Thyroid gland (tissue), 4 donors: ENCODE results near the gene EEFSEC. TPM values are rescaled to one million over a fixed set of nuclear protein-coding genes. Genes with fewer than 3 reads are reported as not detected.

ENCODE experiments used
- DNase-seq, 2 donors: peaks; one replicate each; pipeline ENCODE4 v3.0.0-alpha.2; 2019
- H3K27ac ChIP-seq, 3 donors: fragments of 200-600 bp; sonication (generic); 1 replicate in 2 of 3; 2 replicates in 1 of 3; pipeline ENCODE4 v1.5.1; 2016 to 2019; ENCODE audit warnings: mild to moderate bottlenecking in 1 of 3, moderate library complexity in 1 of 3
- H3K27me3 ChIP-seq: fragments of 200-600 bp; sonication (generic); one replicate; pipeline ENCODE4 v1.5.1; 2019
- H3K36me3 ChIP-seq, 2 donors: fragments of 200-600 bp; sonication (generic); one replicate each; pipeline ENCODE4 v1.5.1; 2016 to 2019
- H3K4me1 ChIP-seq, 2 donors: fragments of 200-600 bp; sonication (generic); one replicate each; pipeline ENCODE4 v1.5.1; 2017 to 2019
- H3K4me3 ChIP-seq, 3 donors: fragments of 200-600 bp; sonication (generic); replicated peaks in 1 of 3; 1 replicate in 2 of 3; 2 replicates in 1 of 3; pipeline ENCODE4 v1.5.1; 2016; ENCODE audit warnings: mild to moderate bottlenecking in 1 of 3
- H3K9me3 ChIP-seq: fragments of 200-600 bp; sonication (generic); one replicate; pipeline ENCODE4 v1.5.1; 2017
- POLR2A ChIP-seq, 2 donors: fragments of 450-650 bp; IDR thresholded peaks; one replicate each; pipeline ENCODE4 v1.6.1; 2017; ENCODE audit warnings: antibody characterized with exemption in 2 of 2, mild to moderate bottlenecking in 2 of 2, moderate library complexity in 1 of 2
- WGBS, 2 donors: methylation state at CpG; one replicate each; pipeline ENCODE4 v1.1.5; 2017; 5-methylcytosine and 5-hydroxymethylcytosine counted together
- intact Hi-C: fragments of 100-400 bp; cut with DNase I; formaldehyde crosslinking; loops from one replicate; pipeline ENCODE4 v1.15.1; 2023
- total RNA-seq, 4 donors: library from RNA; depleted of rRNA; stranded (reverse); fragments of >200 nt; gene quantifications; one replicate each; pipeline ENCODE4 v1.2.3, GENCODE V29; 2016
- TF ChIP-seq, protein P1 (sequence below), 6 experiments: fragments of 200-600 bp in 3 of 6; fragments of 450-650 bp in 3 of 6; sonication (generic) in 3 of 6; IDR thresholded peaks; one replicate each; pipeline ENCODE4 v1.5.1; 2016 to 2019; ENCODE audit warnings: antibody characterized with exemption in 6 of 6, mild to moderate bottlenecking in 2 of 6, inconsistent platforms in 1 of 6, moderate library complexity in 1 of 6

Gene EEFSEC
- total RNA-seq, 4 donors from 2014 or later, result 13.3 to 26.6 (median 21.7) TPM

DNA sequence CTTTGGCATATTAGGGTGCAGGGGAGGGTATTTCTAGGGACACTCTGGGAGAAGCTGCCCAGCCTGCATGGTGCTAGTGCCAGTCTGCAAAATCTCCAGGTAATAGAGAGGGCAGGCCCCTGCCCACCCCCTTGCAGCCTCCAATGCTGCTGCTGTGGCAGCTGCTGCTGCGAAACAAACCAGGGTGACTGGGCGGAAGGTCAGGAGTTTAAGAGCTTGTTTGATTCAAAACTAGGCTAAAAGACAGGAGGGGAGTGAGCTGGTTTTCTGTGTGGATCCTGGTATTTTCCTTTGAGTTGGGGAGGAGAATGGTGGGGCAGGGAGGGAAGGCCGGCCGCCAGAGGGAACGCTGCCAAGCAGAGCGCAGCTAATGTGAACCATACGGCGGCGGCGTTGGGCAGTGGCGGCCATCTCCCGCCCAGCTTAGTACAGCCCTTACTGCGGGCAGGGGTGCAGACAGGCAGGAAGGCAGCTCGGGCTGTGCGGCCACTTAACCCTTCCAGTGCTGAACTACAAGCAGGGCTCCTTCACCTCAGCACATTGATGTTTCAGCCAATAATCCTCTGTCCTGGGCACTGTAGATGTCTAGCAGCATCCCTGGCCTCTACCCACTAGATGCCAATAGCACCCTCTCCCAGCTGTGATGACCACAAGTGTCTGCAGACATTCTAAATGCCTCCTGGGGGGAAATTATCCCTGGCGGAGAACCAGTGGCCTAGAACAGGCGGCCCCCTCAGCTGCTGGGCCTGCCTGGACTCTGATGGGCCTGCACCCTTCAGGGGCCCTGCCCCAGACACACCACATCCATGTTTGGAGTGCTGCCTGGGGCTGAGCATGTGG, 125.7 kb downstream of the EEFSEC start:
- WGBS, 2 donors, result 23 to 37% methylated on average over 15 to 17 of the region's 17 CpGs
- intact Hi-C loops, result no loop called here
- no peaks in the 10 kb centered on the region for H3K9me3 ChIP-seq
- H3K4me1 ChIP-seq, result peaks cover 58 to 75% of the 10 kb centered on the region in 2 donors
- peak overlapping the region; percentile 9 to 52 (median 45) for H3K27ac ChIP-seq
- TF ChIP-seq POLR2A (IDR thresholded peaks at IDR 0.05), result no peak
- TF ChIP-seq, protein P1, sequence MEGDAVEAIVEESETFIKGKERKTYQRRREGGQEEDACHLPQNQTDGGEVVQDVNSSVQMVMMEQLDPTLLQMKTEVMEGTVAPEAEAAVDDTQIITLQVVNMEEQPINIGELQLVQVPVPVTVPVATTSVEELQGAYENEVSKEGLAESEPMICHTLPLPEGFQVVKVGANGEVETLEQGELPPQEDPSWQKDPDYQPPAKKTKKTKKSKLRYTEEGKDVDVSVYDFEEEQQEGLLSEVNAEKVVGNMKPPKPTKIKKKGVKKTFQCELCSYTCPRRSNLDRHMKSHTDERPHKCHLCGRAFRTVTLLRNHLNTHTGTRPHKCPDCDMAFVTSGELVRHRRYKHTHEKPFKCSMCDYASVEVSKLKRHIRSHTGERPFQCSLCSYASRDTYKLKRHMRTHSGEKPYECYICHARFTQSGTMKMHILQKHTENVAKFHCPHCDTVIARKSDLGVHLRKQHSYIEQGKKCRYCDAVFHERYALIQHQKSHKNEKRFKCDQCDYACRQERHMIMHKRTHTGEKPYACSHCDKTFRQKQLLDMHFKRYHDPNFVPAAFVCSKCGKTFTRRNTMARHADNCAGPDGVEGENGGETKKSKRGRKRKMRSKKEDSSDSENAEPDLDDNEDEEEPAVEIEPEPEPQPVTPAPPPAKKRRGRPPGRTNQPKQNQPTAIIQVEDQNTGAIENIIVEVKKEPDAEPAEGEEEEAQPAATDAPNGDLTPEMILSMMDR (IDR thresholded peaks at IDR 0.05), result no peak
- no peaks in the 10 kb centered on the region for H3K36me3 ChIP-seq
- DNase-seq, result peak; percentile 79 to 85
- H3K4me3 ChIP-seq, result no peak overlapping the region
- no peaks in the 10 kb centered on the region for H3K27me3 ChIP-seq

DNA sequence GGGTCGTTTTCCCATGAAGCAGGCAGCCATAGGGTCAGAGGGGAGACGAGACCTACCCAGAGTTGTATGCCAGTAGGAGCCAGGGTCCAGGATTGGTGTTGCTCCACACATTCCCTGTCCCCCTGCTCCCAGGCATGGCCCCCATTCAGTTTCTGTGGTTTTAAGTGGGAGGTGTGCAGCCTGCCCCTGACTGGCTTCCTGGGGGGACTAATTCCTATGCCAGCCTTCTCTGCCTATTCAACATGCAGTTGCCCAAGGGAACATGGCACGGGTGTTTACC, 126.3 kb downstream of the EEFSEC start:
- no peaks in the 10 kb centered on the region for H3K27me3 ChIP-seq
- no peak for TF ChIP-seq POLR2A (IDR thresholded peaks at IDR 0.05)
- TF ChIP-seq, protein P1 (IDR thresholded peaks at IDR 0.05), result no peak
- H3K36me3 ChIP-seq, result no peaks in the 10 kb centered on the region
- H3K4me3 ChIP-seq, result no peak overlapping the region
- peaks cover 58 to 75% of the 10 kb centered on the region in 2 donors for H3K4me1 ChIP-seq
- DNase-seq, result no peak
- intact Hi-C loops, result no loop called here
- H3K27ac ChIP-seq, result no peak overlapping the region
- 71 to 100% methylated on average over 2 to 3 of the region's 3 CpGs for WGBS, 2 donors
- no peaks in the 10 kb centered on the region for H3K9me3 ChIP-seq

DNA sequence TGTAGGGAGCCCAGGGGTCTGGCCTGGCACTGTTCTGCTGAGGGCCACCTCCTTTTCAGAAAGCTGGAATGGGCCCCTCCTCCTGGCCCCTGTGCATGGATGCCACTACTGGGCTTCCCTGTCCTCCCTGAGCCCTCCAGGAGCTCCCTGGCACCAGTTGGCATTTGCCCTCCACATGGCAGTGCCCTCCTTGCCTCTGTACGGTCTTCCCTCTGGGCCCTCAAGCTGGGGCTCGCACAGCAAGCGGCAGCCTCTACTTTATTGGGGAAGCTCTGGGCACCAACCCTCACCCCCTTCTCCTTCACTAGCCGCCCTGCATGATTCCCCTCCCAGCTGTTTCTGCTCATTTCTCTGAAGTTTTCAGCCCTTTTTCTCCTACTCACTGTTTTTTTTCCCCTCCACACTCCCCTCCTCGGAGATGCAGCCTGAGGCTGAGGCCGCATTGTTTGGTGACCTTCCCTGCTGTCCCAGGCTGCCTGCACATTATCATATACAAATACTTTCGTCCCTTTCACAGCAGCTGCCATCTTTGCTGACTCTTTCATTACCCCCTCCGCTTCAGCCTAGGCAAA, 127.3 kb downstream of the EEFSEC start:
- Histone ChIP-seq H3K4me3 (no peak overlapping the region), H3K27ac (no peak overlapping the region), H3K27me3 (no peaks in the 10 kb centered on the region), H3K9me3 (no peaks in the 10 kb centered on the region), H3K36me3 (no peaks in the 10 kb centered on the region), H3K4me1 (peaks cover 50 to 67% of the 10 kb centered on the region in 2 donors)
- WGBS, 2 donors, result 95 to 96% methylated on average over 8 of the region's 8 CpGs
- no peak for DNase-seq
- intact Hi-C loops, result no loop called here
- TF ChIP-seq, protein P1 (IDR thresholded peaks at IDR 0.05), result no peak
- no peak for TF ChIP-seq POLR2A (IDR thresholded peaks at IDR 0.05)

DNA sequence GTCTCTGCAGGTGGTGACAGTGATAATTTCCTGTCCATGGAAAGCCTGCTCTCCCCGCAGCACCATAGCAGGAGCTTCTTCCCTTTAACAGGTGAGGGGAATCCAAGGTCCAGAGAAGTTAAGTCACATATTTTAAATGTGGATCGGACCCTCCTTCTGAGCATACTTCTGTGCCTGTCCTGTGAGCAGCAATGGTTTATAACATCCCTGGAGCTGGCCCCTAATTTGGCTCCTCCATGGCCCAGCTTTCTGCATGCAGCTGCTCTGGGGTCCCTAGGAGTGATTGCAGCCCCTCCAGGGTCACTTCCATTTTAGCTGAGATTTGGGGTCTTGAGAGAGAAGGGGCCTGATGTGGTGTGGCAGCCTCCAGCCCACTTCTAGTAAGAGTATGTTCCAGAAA, 127.8 kb downstream of the EEFSEC start:
- H3K4me1 ChIP-seq, result peaks cover 45 to 62% of the 10 kb centered on the region in 2 donors

More for the DNA sequence above, 127.8 kb downstream of the EEFSEC start:
- DNase-seq, result no peak
- H3K36me3 ChIP-seq, result no peaks in the 10 kb centered on the region
- intact Hi-C loops, result no loop called here
- no peaks in the 10 kb centered on the region for H3K27me3 ChIP-seq
- H3K4me3 ChIP-seq, result no peak overlapping the region
- no peak for TF ChIP-seq POLR2A (IDR thresholded peaks at IDR 0.05)
- TF ChIP-seq, protein P1 (IDR thresholded peaks at IDR 0.05), result no peak
- H3K27ac ChIP-seq, result no peak overlapping the region
- WGBS, 2 donors, result 50 to 68% methylated on average over 2 of the region's 2 CpGs
- H3K9me3 ChIP-seq, result no peaks in the 10 kb centered on the region
